Myocyte (in vitro differentiated cells): Measurements from ENCODE around the gene ALDH18A1. TPM values are rescaled to one million over a fixed set of nuclear protein-coding genes. Genes with fewer than 3 reads are reported as not detected.
A peak's percentile ranks its signal among the peaks of the same experiment; 100 is the strongest.
"Not testable (repeated sequence)": the region's sequence is repeated elsewhere in the genome, so short reads cannot be mapped to it uniquely, and the experiment has no call there.

Experiments
- DNase-seq: peaks from one replicate; pipeline ENCODE4 v3.0.0-alpha.2; 2012; ENCODE audit warnings: low read depth
- polyA plus RNA-seq: library from polyadenylated mRNA; unstranded; fragments of >200 nt; gene quantifications from one replicate; pipeline ENCODE4 v1.2.1, GENCODE V29; 2012; ENCODE audit warnings: missing spikeins
- total RNA-seq: library from RNA; depleted of rRNA; stranded (reverse); fragments of >200 nt; gene quantifications from 2 replicates; pipeline ENCODE4 v1.2.3, GENCODE V29; 2014

The ALDH18A1 gene
- 56.5 TPM in 2 replicates for total RNA-seq
- 79.7 TPM for polyA plus RNA-seq

- peak; percentile 93 for DNase-seq
Measured at GRCh38 chr10:95656291-95657164, at the start of gene ALDH18A1. Gene ALDH18A1, minus strand, starts transcription at chr10:95656711. Its CDS starts 3,334 bp downstream, at chr10:95653377.

- no peak for DNase-seq
Measured at GRCh38 chr10:95698415-95698814, 41.9 kb upstream of the ALDH18A1 start.

- no peak for DNase-seq
Measured at GRCh38 chr10:95697429-95697828, 40.9 kb upstream of the ALDH18A1 start.

- no peak for DNase-seq
Measured at GRCh38 chr10:95694665-95695064, 38.2 kb upstream of the ALDH18A1 start.

- DNase-seq, result peak; percentile 100
Measured at GRCh38 chr10:95693668-95694534, 37.4 kb upstream of the ALDH18A1 start, which contains the start of gene TCTN3. Gene TCTN3, minus strand, starts transcription at chr10:95693927. Its CDS starts 28 bp downstream, at chr10:95693899.

- DNase-seq, result no peak
Measured at GRCh38 chr10:95693071-95693667, 36.7 kb upstream of the ALDH18A1 start.

- DNase-seq, result no peak
Measured at GRCh38 chr10:95691281-95691680, 34.8 kb upstream of the ALDH18A1 start.

GRCh38 chr10:95688648-95689047, 32.1 kb upstream of the ALDH18A1 start:
- no peak for DNase-seq

GRCh38 chr10:95683966-95684365, 27.5 kb upstream of the ALDH18A1 start:
- no peak for DNase-seq

GRCh38 chr10:95675403-95676116, 19.0 kb upstream of the ALDH18A1 start:
- no peak for DNase-seq

GRCh38 chr10:95674643-95675042, 18.1 kb upstream of the ALDH18A1 start:
- DNase-seq, result no peak

- DNase-seq, result not testable (repeated sequence)
Measured at GRCh38 chr10:95672641-95673040, 16.1 kb upstream of the ALDH18A1 start.

- no peak for DNase-seq
Measured at GRCh38 chr10:95664543-95664942, 8.0 kb upstream of the ALDH18A1 start.

GRCh38 chr10:95663496-95663895, 7.0 kb upstream of the ALDH18A1 start:
- no peak for DNase-seq

- no peak for DNase-seq
Measured at GRCh38 chr10:95661818-95662217, 5.3 kb upstream of the ALDH18A1 start.

- peak; percentile 44 for DNase-seq
Measured at GRCh38 chr10:95660283-95660682, 3.8 kb upstream of the ALDH18A1 start.

- DNase-seq, result no peak
Measured at GRCh38 chr10:95657250-95657649, 739 bp upstream of the ALDH18A1 start.

GRCh38 chr10:95655571-95656290, 780 bp downstream of the ALDH18A1 start:
- DNase-seq, result peak; percentile 35

- DNase-seq, result no peak
Measured at GRCh38 chr10:95653895-95654294, 2.6 kb downstream of the ALDH18A1 start.
